ENCODE data around the gene ZBED2. TPM values are rescaled to one million over a fixed set of nuclear protein-coding genes. Genes with fewer than 3 reads are reported as not detected.
"Not testable (repeated sequence)": the region's sequence is repeated elsewhere in the genome, so short reads cannot be mapped to it uniquely, and the experiment has no call there.

The ZBED2 gene
- total RNA-seq, 1 experiment from 2014 or later = 54.7 TPM

GRCh38 chr3:111635403-111635802, 40.3 kb upstream of the ZBED2 start:
- ChIA-PET POLR2A (ENCODE audit: unreplicated experiment) (no interaction called here), CTCF (no interaction called here)
- no peaks in the 10 kb centered on the region for H3K4me1 ChIP-seq (replicated peaks; ENCODE audit: insufficient read depth)
- H3K79me2 ChIP-seq (ENCODE audit: low read depth) = no peaks in the 10 kb centered on the region
- H3K9me3 ChIP-seq (ENCODE audit: insufficient read depth, low read depth) = no peaks in the 10 kb centered on the region
- no peak overlapping the region for H2AFZ ChIP-seq
- no peaks in the 10 kb centered on the region for H3K36me3 ChIP-seq (ENCODE audit: low read depth)
- no peak overlapping the region for H3K27ac ChIP-seq
- BruUV-seq (replicated peaks) = no TSS peak
- H3K4me2 ChIP-seq = no peak overlapping the region
- TF ChIP-seq CTCF (conservative IDR thresholded peaks at IDR 0.05) (no peak), EZH2 (IDR thresholded peaks at IDR 0.05; ENCODE audit: low read depth) (no peak)
- no peak for DNase-seq
- intact Hi-C loops (cut with micrococcal nuclease; ENCODE audit: unreplicated experiment) = no loop called here
- no peaks in the 10 kb centered on the region for H4K20me1 ChIP-seq (ENCODE audit: insufficient read depth)
- no peaks in the 10 kb centered on the region; the same call in none of the 2 replicates for H3K9me2 ChIP-seq (ENCODE audit: insufficient read depth)
- no peaks in the 10 kb centered on the region for H3F3A ChIP-seq (ENCODE audit: insufficient read depth, low read depth)
- no peaks in the 10 kb centered on the region for H3K27me3 ChIP-seq (ENCODE audit: insufficient read depth, low read depth)
- no peak overlapping the region for H3K4me3 ChIP-seq

DNA sequence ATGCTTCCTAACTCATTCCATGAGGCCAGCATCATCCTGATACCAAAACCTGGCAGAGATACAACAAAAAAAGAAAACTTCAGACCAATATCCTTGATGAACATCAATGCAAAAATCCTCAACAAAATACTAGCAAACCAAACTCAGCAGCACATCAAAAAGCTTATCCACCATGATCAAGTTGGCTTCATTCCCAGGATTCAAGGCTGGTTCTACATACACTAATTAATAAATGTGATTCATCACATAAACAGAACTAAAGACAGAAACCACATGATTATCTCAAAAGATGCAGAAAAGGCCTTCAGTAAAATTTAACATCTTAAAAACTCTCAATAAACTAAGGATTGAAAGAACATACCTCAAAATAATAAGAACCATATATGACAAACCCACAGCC, 35.5 kb upstream of the ZBED2 start:
- not testable (repeated sequence) for BruUV-seq (replicated peaks)

GRCh38 chr3:111629018-111629417, 33.9 kb upstream of the ZBED2 start:
- BruUV-seq (replicated peaks); H3F3A ChIP-seq (ENCODE audit: insufficient read depth, low read depth); H4K20me1 ChIP-seq (ENCODE audit: insufficient read depth); H3K27me3 ChIP-seq (ENCODE audit: insufficient read depth, low read depth); POLR2A ChIA-PET (ENCODE audit: unreplicated experiment); H3K36me3 ChIP-seq (ENCODE audit: low read depth); H3K4me1 ChIP-seq (replicated peaks; ENCODE audit: insufficient read depth); H3K27ac ChIP-seq; intact Hi-C loops (cut with micrococcal nuclease; ENCODE audit: unreplicated experiment); H3K9me3 ChIP-seq (ENCODE audit: insufficient read depth, low read depth); H3K79me2 ChIP-seq (ENCODE audit: low read depth); H2AFZ ChIP-seq; CTCF ChIA-PET; H3K9me2 ChIP-seq (ENCODE audit: insufficient read depth); H3K4me2 ChIP-seq; H3K4me3 ChIP-seq; DNase-seq: not testable (repeated sequence)

More for the DNA sequence above, 35.5 kb upstream of the ZBED2 start:
- H3K4me1 ChIP-seq (replicated peaks; ENCODE audit: insufficient read depth); H3K27ac ChIP-seq; H3K27me3 ChIP-seq (ENCODE audit: insufficient read depth, low read depth); H3K9me3 ChIP-seq (ENCODE audit: insufficient read depth, low read depth); H3F3A ChIP-seq (ENCODE audit: insufficient read depth, low read depth); CTCF ChIA-PET; intact Hi-C loops (cut with micrococcal nuclease; ENCODE audit: unreplicated experiment); H3K4me3 ChIP-seq; H4K20me1 ChIP-seq (ENCODE audit: insufficient read depth); DNase-seq; H3K79me2 ChIP-seq (ENCODE audit: low read depth); H2AFZ ChIP-seq; H3K4me2 ChIP-seq; H3K9me2 ChIP-seq (ENCODE audit: insufficient read depth); POLR2A ChIA-PET (ENCODE audit: unreplicated experiment); H3K36me3 ChIP-seq (ENCODE audit: low read depth): not testable (repeated sequence)

GRCh38 chr3:111627092-111627491, 31.9 kb upstream of the ZBED2 start:
- TF ChIP-seq CTCF (conservative IDR thresholded peaks at IDR 0.05) (no peak), EZH2 (IDR thresholded peaks at IDR 0.05; ENCODE audit: low read depth) (no peak)
- Histone ChIP-seq H3K9me2 (ENCODE audit: insufficient read depth) (no peaks in the 10 kb centered on the region; the same call in 1 of the 2 replicates), H3K4me1 (replicated peaks; ENCODE audit: insufficient read depth) (no peaks in the 10 kb centered on the region), H3K4me2 (no peak overlapping the region), H3F3A (ENCODE audit: insufficient read depth, low read depth) (no peaks in the 10 kb centered on the region), H4K20me1 (ENCODE audit: insufficient read depth) (no peaks in the 10 kb centered on the region), H2AFZ (no peak overlapping the region), H3K27me3 (ENCODE audit: insufficient read depth, low read depth) (no peaks in the 10 kb centered on the region), H3K9me3 (ENCODE audit: insufficient read depth, low read depth) (peaks cover 8% of the 10 kb centered on the region; the same call in 1 of the 2 replicates), H3K79me2 (ENCODE audit: low read depth) (no peaks in the 10 kb centered on the region), H3K4me3 (no peak overlapping the region), H3K36me3 (ENCODE audit: low read depth) (no peaks in the 10 kb centered on the region), H3K27ac (no peak overlapping the region)
- POLR2A ChIA-PET (ENCODE audit: unreplicated experiment) = no interaction called here
- intact Hi-C loops (cut with micrococcal nuclease; ENCODE audit: unreplicated experiment) = no loop called here
- CTCF ChIA-PET = no interaction called here
- no TSS peak for BruUV-seq (replicated peaks)
- DNase-seq = no peak

All from PC-9 (cell line).